Measurements from ENCODE around the gene GP9. TPM values are rescaled to one million over a fixed set of nuclear protein-coding genes. Genes with fewer than 3 reads are reported as not detected.
"Not testable (repeated sequence)": the region's sequence is repeated elsewhere in the genome, so short reads cannot be mapped to it uniquely, and the experiment has no call there.

Gene GP9
- polyA plus RNA-seq, 3 donors = 1.3 to 2.1 (median 1.4) TPM

DNA sequence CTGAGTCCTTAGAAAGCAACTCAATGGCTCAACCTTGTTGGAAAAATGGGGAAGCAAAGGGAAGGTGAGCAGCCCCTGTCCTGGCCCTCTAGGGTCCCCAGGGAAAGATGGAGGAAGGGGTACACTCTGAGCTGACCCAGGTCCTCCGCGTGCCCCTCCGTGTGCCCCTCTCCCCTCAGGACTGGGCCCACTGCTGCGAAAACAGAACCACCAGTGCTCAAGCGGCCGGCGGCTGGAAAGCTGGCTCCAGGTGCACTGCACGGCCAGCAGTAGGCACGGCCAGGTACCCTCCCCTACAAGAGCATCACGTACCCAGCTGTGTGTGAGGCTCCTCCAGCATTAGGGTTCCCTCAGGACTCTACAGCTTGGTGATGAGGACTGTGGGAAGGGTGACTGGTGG is 34.7 kb downstream of the GP9 start:
- DNase-seq (ENCODE audit: extremely low read depth in 1 of 11, low read depth in 9 of 11, low spot score in 4 of 11) = no peak

DNA sequence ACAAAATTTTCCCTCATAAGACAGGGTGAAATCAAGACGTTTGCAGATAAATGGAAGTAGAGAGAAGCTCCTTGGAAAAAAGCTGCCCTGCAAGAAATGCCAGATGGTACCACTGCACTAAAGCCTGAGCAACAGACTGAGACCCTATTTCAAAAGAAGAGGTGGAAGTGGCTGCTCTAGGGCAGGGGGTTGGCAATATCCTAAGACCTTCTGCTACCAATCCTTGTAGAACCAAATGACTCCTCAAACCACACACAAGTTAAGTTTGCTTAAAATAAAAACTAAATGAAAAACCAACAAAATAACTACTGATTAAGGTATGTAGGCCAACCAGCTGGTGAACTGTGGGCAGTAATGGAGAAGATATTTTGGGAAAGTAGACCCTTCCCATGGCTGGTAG is 39.7 kb downstream of the GP9 start:
- no peak for DNase-seq (ENCODE audit: extremely low read depth in 1 of 11, low read depth in 9 of 11, low spot score in 4 of 11)

DNA sequence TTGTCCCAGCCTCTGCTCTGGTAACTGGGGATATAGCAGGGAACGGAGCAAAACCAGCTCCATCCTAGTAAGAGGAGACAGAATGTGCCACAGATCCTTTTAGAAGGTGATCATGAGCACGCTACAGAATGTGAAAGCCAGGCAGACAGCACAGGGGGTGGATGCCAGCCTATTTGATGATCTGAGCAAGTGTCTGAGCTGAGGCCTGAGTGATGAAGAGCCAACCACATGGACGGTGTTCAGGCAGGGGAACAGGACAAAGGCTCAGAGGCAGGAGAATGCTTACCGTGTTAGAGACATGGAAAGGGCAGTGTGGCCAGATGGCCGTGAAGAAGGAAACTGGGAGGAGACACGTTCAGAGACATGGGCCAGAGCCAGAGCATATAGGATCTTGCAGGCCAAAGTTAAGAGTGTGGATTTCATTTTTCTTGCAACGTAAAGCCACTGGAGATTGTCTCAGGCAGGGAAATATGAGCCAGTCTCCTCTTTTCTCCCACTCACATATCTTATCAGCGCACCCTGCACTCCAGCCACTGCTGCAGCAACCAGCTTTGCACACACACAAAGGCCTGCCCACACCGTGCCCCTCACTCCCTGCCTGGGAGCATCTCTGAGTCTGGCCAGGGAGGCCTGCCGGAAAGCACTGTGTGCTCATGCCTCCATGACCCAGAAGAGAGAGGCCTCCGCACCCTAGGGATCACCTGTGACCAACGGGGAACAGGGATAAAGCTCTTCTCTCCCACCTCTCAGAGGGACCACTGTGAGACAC is 41.0 kb downstream of the GP9 start:
- no peak for DNase-seq (ENCODE audit: extremely low read depth in 1 of 11, low read depth in 9 of 11, low spot score in 4 of 11)

DNA sequence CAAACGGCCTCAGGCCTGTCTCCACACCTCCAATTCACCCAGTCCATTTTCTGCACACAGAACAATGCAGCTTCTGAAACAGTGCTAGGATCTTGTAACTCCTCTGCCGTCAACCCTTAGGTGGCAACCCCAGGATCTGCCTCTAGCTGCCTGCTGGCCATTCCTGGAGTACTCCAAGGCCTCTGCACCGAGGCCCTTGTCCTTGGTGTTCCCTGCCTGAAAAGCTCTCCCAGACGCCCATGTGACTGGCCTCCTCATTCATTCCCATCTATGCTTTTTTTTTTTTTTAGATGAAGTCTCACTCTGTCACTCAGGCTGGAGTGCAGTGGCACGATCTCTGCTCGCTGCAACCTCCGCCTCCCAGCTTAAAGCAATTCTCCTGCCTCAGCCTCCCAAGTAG is 42.7 kb downstream of the GP9 start:
- no peak for DNase-seq (ENCODE audit: extremely low read depth in 1 of 11, low read depth in 9 of 11, low spot score in 4 of 11)

DNA sequence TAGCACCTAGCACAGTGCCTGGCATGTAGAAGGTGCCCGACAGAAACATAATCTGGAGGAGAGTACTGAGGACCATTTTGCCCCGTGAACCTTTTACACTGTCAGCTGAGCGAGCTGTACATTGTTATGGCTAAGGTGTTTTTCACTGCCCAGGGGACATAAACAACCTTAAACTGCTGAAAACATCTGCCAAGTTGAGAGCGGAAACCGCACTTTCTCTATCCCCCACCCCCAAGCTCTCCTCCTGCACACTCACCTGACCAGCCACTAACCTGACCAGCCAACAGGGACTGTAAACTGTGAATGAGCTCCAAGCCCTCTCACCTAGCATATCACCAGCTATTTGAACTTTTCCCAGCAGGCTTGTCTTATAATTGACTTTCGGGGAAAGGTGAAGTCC is 43.5 kb downstream of the GP9 start:
- no peak for DNase-seq (ENCODE audit: extremely low read depth in 1 of 11, low read depth in 9 of 11, low spot score in 4 of 11)

DNA sequence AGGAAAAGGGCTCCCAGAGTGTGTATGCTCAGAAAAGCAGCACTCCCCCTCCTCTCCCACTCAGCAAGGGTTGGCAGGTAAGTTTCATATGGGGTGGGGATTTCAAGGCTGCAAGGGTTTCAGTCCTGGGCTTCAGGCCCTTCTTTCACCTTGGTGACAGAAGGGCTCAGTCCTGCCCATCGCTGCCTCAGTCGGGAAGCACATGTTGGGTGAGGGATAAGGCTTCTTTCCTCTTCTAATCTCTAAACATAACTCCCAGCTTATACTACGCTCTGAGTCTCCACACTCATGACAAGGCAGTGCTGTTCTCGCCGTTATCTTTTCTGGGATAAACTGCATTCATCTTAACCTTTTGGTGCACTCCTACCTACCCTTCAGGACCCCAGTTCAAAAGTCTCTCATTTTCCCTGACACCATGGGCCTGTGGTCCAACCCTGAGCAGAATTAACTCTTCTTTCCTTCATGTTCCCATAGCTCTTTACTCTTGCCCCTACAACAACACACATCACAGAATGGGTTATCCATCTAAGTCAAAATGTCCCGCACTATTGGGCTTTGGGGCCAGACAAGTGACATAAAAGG is 44.0 kb downstream of the GP9 start:
- no peak for DNase-seq (ENCODE audit: extremely low read depth in 1 of 11, low read depth in 9 of 11, low spot score in 4 of 11)

DNA sequence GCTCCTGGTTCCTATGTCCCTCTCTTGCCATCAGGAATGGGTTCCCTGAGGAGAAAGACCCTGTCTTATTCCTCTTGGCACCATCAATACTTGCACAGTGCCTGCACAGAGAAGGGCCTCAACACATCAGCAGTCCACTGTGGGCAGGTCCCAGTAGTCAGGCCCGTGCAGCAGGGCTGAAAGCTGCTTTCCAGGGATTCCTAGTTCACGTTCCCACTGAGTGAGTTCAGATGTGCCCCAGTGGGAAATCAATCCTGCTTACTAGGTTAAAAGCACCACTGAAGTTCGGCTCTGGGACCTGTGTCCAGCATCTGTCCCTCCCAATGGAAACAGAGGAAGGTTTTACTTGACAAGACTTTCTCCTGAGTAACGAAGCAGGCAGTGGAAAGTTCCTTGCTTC is 45.3 kb downstream of the GP9 start:
- DNase-seq (ENCODE audit: extremely low read depth in 1 of 11, low read depth in 9 of 11, low spot score in 4 of 11) = no peak

DNA sequence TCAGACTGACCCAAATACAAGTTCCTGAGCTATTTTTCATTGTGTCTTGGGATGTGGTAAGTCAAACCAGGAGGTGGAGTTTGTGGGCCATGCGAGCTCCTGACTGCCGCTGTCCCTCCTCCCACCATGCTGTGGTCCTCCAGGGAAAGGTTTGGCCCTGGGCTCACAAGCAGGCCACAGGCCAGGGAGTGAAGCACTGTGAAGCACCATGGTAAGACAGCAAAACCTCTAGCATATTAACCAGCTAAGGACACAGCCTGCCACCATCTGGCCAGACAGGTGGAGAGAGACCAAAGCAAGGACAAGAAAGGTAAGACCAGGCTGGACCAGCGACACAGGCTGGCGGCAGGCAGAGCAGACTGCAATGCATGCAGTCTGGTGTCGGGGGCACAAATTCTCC is 45.7 kb downstream of the GP9 start:
- DNase-seq (ENCODE audit: extremely low read depth in 1 of 11, low read depth in 9 of 11, low spot score in 4 of 11) = no peak

DNA sequence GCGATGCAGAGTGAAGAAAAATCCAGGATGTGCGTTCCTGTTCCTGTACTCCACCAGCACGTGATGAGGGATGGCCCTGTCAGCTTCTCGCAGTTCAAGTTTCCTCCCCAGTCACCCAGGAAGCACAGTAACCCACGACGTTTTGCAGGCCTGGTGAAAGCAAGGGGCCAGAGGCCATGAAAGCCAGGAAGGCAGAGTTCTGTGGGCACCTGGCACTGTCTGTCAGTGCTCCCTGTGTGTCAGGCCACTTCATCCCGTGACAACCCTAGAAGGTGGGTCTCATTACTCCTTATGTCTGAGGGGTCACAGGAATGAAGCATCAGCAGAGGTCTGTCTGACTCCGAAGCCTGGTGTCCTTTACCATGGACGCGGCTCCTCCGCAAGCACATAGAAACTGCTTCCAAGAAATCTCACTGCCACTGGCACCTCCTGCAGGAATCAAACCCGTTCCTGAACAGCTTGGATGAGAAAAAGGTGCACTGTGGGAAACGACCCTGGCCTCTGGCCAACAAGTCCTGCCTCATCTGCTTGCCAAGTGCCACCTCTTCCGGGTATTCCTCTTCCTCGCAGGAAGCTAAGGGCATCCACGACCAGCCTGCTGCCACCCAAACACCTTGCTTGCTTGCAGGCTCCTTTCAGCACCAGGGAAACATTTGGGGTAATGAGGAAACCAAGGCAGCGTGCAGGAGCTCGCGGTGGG is 46.4 kb downstream of the GP9 start:
- no peak for DNase-seq (ENCODE audit: extremely low read depth in 1 of 11, low read depth in 9 of 11, low spot score in 4 of 11)

DNA sequence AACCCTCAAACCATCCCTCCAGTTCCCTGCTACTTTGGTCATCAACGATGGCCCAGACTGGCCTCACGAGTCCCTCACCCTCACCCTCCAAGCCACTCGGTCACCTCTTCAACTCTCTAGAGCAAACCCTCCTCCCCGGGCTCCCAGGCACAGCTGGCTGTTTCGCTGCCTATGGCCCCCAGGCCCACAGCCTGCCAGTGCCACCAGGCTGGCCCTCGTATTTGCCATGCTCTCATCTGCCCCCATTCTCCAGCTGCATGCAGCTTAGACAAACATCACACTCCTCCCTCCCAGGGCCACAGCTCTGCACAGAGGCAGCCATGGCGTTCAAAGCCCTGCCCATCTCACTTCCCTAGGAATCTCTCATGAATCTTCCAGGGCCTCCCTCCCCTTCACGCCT is 47.2 kb downstream of the GP9 start:
- no peak for DNase-seq (ENCODE audit: extremely low read depth in 1 of 11, low read depth in 9 of 11, low spot score in 4 of 11)

DNA sequence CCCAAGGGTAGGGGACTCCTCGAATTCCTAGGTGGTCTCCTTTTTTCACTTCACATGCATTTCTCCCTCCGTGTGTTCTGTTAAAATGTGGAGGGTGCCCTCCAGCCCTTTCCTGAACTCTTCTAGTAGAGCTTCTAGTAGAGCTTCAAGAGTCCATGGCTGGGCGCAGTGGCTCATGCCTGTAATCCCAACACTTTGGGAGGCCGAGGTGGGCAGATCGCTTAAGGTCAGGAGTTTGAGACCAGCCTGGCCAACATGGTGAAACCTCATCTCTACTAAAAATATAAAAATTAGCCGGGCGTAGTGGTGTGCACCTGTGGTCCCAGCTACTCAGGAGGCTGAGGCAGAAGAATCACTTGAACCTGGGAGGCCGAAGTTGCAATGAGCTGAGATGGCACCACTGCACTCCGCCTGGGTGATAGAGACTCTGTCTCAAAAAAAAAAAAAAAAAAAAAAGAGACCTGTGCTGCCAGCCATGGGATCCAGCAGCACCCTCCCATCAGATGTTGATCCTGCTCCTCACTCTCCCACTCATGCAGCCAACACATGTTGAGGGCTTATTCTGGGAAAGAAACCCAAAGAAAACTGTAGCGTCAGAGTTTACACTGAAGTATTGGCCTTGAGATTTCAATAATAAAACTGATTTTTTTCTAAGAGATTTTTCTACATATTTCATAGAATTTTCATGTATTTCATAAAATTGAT is 50.6 kb downstream of the GP9 start:
- not testable (repeated sequence) for DNase-seq (ENCODE audit: extremely low read depth in 1 of 11, low read depth in 9 of 11, low spot score in 4 of 11)

Other genes with a start within 250 kb of the GP9 start
- gene ACAD9, start 181.2 kb upstream of the GP9 start, polyA plus RNA-seq (ENCODE audit: insufficient read length in 3 of 3) = 10 to 100 TPM; 39.5 to 49.2 (median 39.9) TPM
- 1 to 10 TPM in 2 of 3 donors, under 1 TPM in 1; 0.95 to 1.9 (median 1.6) TPM for gene CFAP92, start 66.7 kb upstream of the GP9 start, polyA plus RNA-seq (ENCODE audit: insufficient read length in 3 of 3)
- 1 to 10 TPM; 1.5 to 3.3 (median 2.7) TPM for gene EFCC1, start 59.5 kb upstream of the GP9 start, polyA plus RNA-seq (ENCODE audit: insufficient read length in 3 of 3)
- 1 to 10 TPM; 4.6 to 8.1 (median 6.1) TPM for gene RAB43, start 61.0 kb downstream of the GP9 start, polyA plus RNA-seq (ENCODE audit: insufficient read length in 3 of 3)
- gene ISY1, start 100.3 kb downstream of the GP9 start, polyA plus RNA-seq (ENCODE audit: insufficient read length in 3 of 3) = 10 to 100 TPM; 44.4 to 60.9 (median 49.6) TPM
- gene CNBP, start 123.1 kb downstream of the GP9 start, polyA plus RNA-seq (ENCODE audit: insufficient read length in 3 of 3) = 100 to 1,000 TPM; 362 to 446 (median 401) TPM
- 100 to 1,000 TPM; 161 to 170 (median 167) TPM for gene COPG1, start 188.8 kb downstream of the GP9 start, polyA plus RNA-seq (ENCODE audit: insufficient read length in 3 of 3)
- gene HMCES, start 218.1 kb downstream of the GP9 start, polyA plus RNA-seq (ENCODE audit: insufficient read length in 3 of 3) = 10 to 100 TPM; 47.0 to 56.5 (median 55.9) TPM

Measured in renal cortex interstitium (tissue), 11 donors.